Activated CD4-positive, alpha-beta T cell treated with anti-CD3 and anti-CD28 coated beads, Interleukin-2, amount 50 U/mL, for 1 hour (primary cell): ENCODE results near the gene BMP7.
"Not testable (repeated sequence)": the region's sequence is repeated elsewhere in the genome, so short reads cannot be mapped to it uniquely, and the experiment has no call there.

ENCODE experiments used
- DNase-seq: peaks from one replicate; pipeline ENCODE4 v3.0.0-alpha.2; 2020

BMP7 gene

GRCh38 chr20:57163041-57163440 lies 103.4 kb downstream of the BMP7 start:
- no peak for DNase-seq

GRCh38 chr20:57162362-57162652 lies 104.1 kb downstream of the BMP7 start:
- DNase-seq, result no peak

- no peak for DNase-seq
These were observed 104.7 kb downstream of the BMP7 start for GRCh38 chr20:57161478-57162361.

- DNase-seq, result no peak
These were observed 105.5 kb downstream of the BMP7 start for GRCh38 chr20:57160985-57161384.

GRCh38 chr20:57159945-57160610 lies 106.4 kb downstream of the BMP7 start:
- no peak for DNase-seq

GRCh38 chr20:57159193-57159851 lies 107.1 kb downstream of the BMP7 start:
- DNase-seq, result no peak

- no peak for DNase-seq
These were observed 108.0 kb downstream of the BMP7 start for GRCh38 chr20:57158474-57158873.

- not testable (repeated sequence) for DNase-seq
These were observed 108.7 kb downstream of the BMP7 start for GRCh38 chr20:57157787-57158186.

GRCh38 chr20:57157106-57157691 lies 109.2 kb downstream of the BMP7 start:
- DNase-seq, result no peak

GRCh38 chr20:57156011-57156729 lies 110.3 kb downstream of the BMP7 start:
- DNase-seq, result no peak

- DNase-seq, result no peak
These were observed 111.0 kb downstream of the BMP7 start for GRCh38 chr20:57155415-57155814.

GRCh38 chr20:57153238-57153905 lies 113.1 kb downstream of the BMP7 start:
- DNase-seq, result no peak

GRCh38 chr20:57152557-57152956 lies 113.9 kb downstream of the BMP7 start:
- no peak for DNase-seq

- DNase-seq, result no peak
These were observed 115.9 kb downstream of the BMP7 start for GRCh38 chr20:57150559-57150958.

GRCh38 chr20:57148263-57148662 lies 118.2 kb downstream of the BMP7 start:
- DNase-seq, result no peak

GRCh38 chr20:57147185-57147584 lies 119.3 kb downstream of the BMP7 start:
- no peak for DNase-seq

GRCh38 chr20:57146155-57146554 lies 120.3 kb downstream of the BMP7 start:
- no peak for DNase-seq

GRCh38 chr20:57145089-57145631 lies 121.3 kb downstream of the BMP7 start:
- DNase-seq, result no peak

- no peak for DNase-seq
These were observed 123.3 kb downstream of the BMP7 start for GRCh38 chr20:57143173-57143572.

- no peak for DNase-seq
These were observed 123.8 kb downstream of the BMP7 start for GRCh38 chr20:57142667-57143066.

GRCh38 chr20:57141492-57141891 lies 124.9 kb downstream of the BMP7 start:
- DNase-seq, result no peak

GRCh38 chr20:57140416-57140965 lies 126.0 kb downstream of the BMP7 start:
- no peak for DNase-seq
